Endothelial cell of hepatic sinusoid (primary cell): ENCODE results near the gene TXNRD1.
"Not testable (repeated sequence)": the region's sequence is repeated elsewhere in the genome, so short reads cannot be mapped to it uniquely, and the experiment has no call there.

Experiments
- in situ Hi-C: cut with HindIII; loops from 2 replicates; pipeline ENCODE4 v1.10.0; 2017; ENCODE audit warnings: low sequenced_read_pairs

Gene TXNRD1

DNA sequence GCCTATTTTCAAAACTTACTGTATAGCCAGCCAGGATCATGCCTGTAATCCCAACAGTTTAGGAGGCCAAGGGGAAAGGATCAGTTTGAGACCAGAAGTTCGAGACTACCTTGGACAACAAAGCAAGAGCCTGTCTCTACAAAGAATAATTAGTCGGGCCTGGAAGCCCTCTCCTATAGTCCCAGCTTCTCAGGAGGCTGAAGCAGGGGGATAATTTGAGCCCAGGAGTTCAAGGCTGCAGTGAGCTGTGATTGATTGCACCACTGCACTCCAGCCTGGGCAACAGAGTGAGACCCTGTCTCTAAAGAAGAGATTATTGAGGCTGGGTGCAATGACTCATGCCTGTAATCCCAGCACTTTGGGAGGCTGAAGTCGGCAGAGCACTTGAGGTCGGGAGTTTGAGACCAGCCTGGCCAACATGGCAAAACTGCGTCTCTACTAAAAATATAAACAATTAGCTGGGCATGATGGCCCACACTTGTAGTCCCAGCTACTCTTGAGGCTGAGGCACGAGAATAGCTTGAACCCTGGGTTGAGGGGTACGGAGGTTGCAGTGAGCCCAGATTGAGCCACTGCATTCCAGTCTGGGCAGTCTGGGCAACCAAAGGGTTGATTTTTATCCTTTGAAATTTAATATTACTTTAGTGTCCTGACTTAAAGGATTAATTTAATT, 102.1 kb downstream of the TXNRD1 start:
- in situ Hi-C loops = no loop called here

- in situ Hi-C loops = no loop called here
Measured at GRCh38 chr12:104319028-104319427, 103.4 kb downstream of the TXNRD1 start.

GRCh38 chr12:104319918-104320626, 104.5 kb downstream of the TXNRD1 start:
- in situ Hi-C loops = no loop called here

DNA sequence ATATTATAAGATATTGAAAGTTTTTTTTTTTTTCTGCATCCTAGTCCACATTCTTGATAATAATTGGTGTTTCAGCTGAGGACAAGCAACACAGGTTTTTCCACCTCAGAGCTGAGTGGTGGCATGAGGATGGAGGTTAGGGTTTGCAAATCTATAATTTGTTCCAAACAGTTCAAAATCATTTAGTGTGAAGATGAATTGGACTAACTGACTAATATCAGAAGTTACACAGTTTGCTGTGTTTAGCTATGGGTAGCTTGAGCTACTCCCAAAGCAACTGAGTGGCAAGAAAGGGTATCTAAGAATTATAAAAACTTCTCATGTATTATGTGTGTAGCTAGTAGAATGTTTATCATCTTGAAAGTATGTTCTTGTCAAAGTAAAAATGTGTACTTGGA, 105.0 kb downstream of the TXNRD1 start:
- in situ Hi-C loops = no loop called here

DNA sequence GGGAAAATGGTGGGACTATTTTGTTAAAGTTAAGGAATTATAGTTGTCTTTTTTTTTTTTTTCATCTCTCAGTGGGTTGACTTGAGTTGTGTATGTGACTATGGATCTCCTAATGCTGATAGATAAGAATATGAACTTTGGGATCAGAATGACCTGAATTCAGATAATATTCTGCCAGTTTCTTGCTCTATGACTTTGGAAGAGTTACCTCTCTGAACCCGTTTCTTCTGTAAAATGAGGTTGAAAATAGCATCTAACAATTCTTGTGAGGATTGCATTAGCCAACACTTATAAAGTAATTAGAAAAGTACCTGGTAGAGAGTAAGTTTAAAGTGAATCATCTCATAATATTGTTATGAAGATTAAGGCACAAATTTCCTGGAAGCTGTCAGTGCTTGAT, 106.4 kb downstream of the TXNRD1 start:
- in situ Hi-C loops = no loop called here

GRCh38 chr12:104322533-104322932, 107.0 kb downstream of the TXNRD1 start:
- in situ Hi-C loops = not testable (repeated sequence)

GRCh38 chr12:104323899-104324298, 108.3 kb downstream of the TXNRD1 start:
- in situ Hi-C loops = no loop called here

DNA sequence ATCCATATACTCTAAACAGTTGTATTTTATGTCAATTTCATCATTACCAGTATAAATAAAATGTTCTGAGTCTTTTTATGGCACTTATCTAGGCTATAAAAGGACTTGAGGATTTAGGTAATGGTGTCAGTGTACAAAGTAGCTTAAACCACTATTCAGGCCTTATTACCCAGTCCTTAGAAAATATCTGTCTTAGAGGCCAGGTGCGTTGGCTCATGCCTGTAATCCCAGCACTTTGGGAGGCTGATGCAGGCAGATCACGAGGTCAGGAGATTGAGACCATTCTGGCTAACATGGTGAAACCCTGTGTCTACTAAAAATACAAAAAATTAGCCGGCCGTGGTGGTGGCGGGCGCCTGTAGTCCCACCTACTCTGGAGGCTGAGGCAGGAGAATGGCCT, 112.7 kb downstream of the TXNRD1 start:
- in situ Hi-C loops = not testable (repeated sequence)

DNA sequence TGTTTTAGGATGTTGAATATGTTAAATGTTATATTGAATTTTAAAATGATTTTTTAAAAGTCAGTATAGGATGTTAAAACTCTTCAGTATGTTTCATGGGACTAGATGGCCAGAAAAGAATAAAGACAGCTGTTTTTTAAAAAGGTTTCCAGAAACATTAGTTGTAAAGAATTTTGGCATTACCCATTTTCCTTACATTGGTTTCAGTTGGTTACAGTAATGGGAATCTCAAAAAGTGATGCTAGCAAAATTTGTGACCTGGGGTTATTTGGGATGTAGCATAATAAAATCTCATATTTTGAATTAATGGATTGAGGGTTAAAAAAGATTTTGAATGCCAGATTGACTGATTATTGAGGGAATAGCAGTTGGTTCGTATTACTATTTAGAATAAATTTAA, 113.2 kb downstream of the TXNRD1 start:
- in situ Hi-C loops = no loop called here

GRCh38 chr12:104329707-104330532, 114.3 kb downstream of the TXNRD1 start:
- in situ Hi-C loops = no loop called here

- in situ Hi-C loops = no loop called here
Measured at GRCh38 chr12:104331376-104331775, 115.8 kb downstream of the TXNRD1 start.

DNA sequence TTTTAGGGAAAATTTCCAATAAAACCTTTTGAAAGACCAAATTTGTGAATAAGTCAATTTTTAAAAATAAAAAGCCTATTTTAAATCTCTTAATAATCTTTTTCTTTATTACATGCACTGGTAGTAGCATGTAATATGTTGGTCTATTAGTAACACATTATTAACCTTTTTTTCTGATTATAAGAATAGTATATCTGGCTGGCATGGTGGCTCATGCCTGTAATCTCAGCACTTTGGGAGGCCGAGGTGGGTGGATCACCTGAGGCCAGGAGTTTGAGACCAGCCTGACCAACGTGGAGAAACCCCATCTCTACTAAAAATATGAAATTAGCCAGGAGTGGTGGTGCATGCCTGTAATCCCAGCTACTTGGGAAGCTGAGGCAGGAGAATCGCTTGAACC, 116.7 kb downstream of the TXNRD1 start:
- in situ Hi-C loops = not testable (repeated sequence)

- in situ Hi-C loops = no loop called here
Measured at GRCh38 chr12:104333692-104334255, 118.2 kb downstream of the TXNRD1 start.

GRCh38 chr12:104334581-104334980, 119.0 kb downstream of the TXNRD1 start:
- in situ Hi-C loops = no loop called here

DNA sequence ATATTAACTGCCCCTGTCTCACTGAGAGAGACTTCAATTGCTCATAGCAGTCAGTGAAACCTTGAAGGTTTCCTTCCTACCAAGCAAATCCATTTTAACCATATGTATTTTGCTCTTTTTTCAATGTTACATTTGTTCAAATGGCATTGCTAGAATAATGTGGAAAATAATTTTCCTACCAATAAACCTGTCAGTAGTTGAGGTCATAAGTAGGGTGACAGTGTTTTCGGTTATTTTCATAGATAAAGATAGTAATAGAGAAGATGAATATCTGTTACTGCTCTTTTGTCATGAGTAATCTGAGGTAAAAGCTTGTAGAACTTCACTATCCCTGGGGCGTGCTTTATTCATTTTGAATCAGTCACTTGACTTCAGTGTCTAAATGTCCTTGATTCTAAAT, 120.5 kb downstream of the TXNRD1 start:
- in situ Hi-C loops = no loop called here

- in situ Hi-C loops = no loop called here
Measured at GRCh38 chr12:104337030-104337558, 121.5 kb downstream of the TXNRD1 start.

GRCh38 chr12:104339663-104340062, 124.1 kb downstream of the TXNRD1 start:
- in situ Hi-C loops = loop anchor here (5.0 to 10.0 kb wide), 2 partner anchors 32 to 125 kb away; partner anchors contain the start of gene TXNRD1

GRCh38 chr12:104340177-104340576, 124.6 kb downstream of the TXNRD1 start:
- in situ Hi-C loops = loop anchor here (5.0 to 10.0 kb wide), 2 partner anchors 33 to 125 kb away; partner anchors contain the start of gene TXNRD1

DNA sequence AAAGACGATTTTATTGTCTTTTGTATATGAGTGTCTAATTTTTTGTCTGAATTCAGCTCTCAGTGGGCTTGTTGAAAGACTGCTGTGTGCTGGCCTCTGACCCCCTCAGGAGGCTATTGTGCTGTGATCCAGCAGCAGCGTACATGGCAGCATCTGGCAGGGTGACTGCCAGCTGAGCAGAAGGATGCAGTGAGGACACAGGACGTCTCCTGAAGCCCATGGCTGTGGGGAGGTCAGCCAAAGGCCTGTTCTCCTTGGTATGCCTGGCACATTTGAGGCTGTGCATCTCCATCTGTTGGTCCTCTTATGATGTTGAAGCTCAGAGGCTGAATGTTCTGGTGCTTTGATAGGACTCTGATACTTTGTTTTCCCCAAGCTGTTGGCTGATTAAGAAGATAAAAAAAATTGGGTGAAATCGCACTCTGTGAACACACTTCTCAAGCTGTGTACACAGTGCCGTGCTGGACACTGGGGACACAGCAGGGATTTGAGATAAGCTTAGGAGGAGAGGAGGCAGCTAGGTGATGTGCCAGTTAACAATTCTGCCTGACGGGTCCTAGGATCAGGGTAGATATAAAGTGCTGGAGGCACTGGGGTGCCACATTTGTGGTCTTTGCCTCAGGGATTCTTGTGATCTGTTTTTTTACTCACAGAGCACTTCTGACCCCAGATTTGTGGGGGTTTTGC, 125.5 kb downstream of the TXNRD1 start:
- in situ Hi-C loops = loop anchor here (5.0 to 10.0 kb wide), 2 partner anchors 34 to 126 kb away; partner anchors contain the start of gene TXNRD1

DNA sequence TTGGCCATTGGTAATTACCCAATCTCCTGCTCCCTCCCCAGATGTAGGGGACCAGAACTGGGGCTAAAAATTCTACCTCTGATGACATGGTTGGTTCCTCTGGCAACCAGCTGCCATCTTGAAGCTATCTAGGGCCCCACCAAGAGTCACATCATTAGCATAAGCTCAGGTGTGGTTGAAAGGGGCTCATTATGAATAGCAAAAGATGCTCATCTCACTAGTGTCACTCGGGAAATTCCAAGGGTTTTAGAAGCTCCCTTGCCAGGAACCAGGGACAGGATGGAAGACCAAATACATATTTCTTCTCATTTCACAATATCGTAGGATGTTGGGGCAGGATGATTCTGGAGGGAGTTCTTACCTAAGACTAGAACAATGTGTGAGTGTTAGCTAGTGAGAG, 126.6 kb downstream of the TXNRD1 start:
- in situ Hi-C loops = loop anchor here (5.0 to 10.0 kb wide), 2 partner anchors 35 to 127 kb away; partner anchors contain the start of gene TXNRD1
